ENCODE data around the gene AFF3.

Gene AFF3

GRCh38 chr2:99772591-99773331 is 369.6 kb downstream of the AFF3 start:
- CTCF ChIA-PET: interaction anchor here (1.4 to 1.7 kb wide), 2 partner anchors 10 to 13 kb away, joined by 3 to 5 read pairs; no protein-coding TSS in a partner anchor

GRCh38 chr2:99771681-99772333 is 370.6 kb downstream of the AFF3 start:
- DNase-seq (ENCODE audit: extremely low spot score): no peak
- CTCF ChIA-PET: interaction anchor here (1.4 to 1.7 kb wide), 2 partner anchors 9 to 12 kb away, joined by 3 to 5 read pairs; no protein-coding TSS in a partner anchor
- no peak for TF ChIP-seq CTCF (IDR thresholded peaks at IDR 0.05; ENCODE audit: control extremely low read depth, extremely low read depth, low read depth, missing control alignments)
- POLR2A ChIA-PET: no interaction called here

More at GRCh38 chr2:99772591-99773331, 369.6 kb downstream of the AFF3 start:
- TF ChIP-seq CTCF (IDR thresholded peaks at IDR 0.05; ENCODE audit: control extremely low read depth, extremely low read depth, low read depth, missing control alignments): no peak
- POLR2A ChIA-PET: no interaction called here
- DNase-seq (ENCODE audit: extremely low spot score): no peak

- CTCF ChIA-PET: interaction anchor here (1.4 to 1.7 kb wide), 2 partner anchors 8 to 11 kb away, joined by 3 to 5 read pairs; no protein-coding TSS in a partner anchor
- DNase-seq (ENCODE audit: extremely low spot score): no peak
- TF ChIP-seq CTCF (IDR thresholded peaks at IDR 0.05; ENCODE audit: control extremely low read depth, extremely low read depth, low read depth, missing control alignments): no peak
- POLR2A ChIA-PET: no interaction called here
These were observed 371.5 kb downstream of the AFF3 start for GRCh38 chr2:99770876-99771275.

GRCh38 chr2:99765731-99766318 is 376.6 kb downstream of the AFF3 start:
- no peak for DNase-seq (ENCODE audit: extremely low spot score)
- ChIA-PET POLR2A (no interaction called here), CTCF (no interaction called here)
- no peak for TF ChIP-seq CTCF (IDR thresholded peaks at IDR 0.05; ENCODE audit: control extremely low read depth, extremely low read depth, low read depth, missing control alignments)

- ChIA-PET POLR2A (no interaction called here), CTCF (no interaction called here)
- no peak for DNase-seq (ENCODE audit: extremely low spot score)
- TF ChIP-seq CTCF (IDR thresholded peaks at IDR 0.05; ENCODE audit: control extremely low read depth, extremely low read depth, low read depth, missing control alignments): no peak
These were observed 378.6 kb downstream of the AFF3 start for GRCh38 chr2:99763764-99764163.

GRCh38 chr2:99762714-99763113 is 379.7 kb downstream of the AFF3 start:
- POLR2A ChIA-PET: no interaction called here
- DNase-seq (ENCODE audit: extremely low spot score): no peak
- no peak for TF ChIP-seq CTCF (IDR thresholded peaks at IDR 0.05; ENCODE audit: control extremely low read depth, extremely low read depth, low read depth, missing control alignments)
- CTCF ChIA-PET: interaction anchor here (1.0 kb wide), 1 partner anchor 9 kb away, joined by 5 read pairs; no protein-coding TSS in a partner anchor
